HUDEP-2 (cell line): Measurements from ENCODE around the gene LTB.

ENCODE experiments used
- DNase-seq, 76 experiments: peaks; one replicate each; lab custom pipeline; 2025; ENCODE audit not compliant: unreplicated experiment in 76 of 76; lab: John Stamatoyannopoulos, UW

Gene LTB

DNA sequence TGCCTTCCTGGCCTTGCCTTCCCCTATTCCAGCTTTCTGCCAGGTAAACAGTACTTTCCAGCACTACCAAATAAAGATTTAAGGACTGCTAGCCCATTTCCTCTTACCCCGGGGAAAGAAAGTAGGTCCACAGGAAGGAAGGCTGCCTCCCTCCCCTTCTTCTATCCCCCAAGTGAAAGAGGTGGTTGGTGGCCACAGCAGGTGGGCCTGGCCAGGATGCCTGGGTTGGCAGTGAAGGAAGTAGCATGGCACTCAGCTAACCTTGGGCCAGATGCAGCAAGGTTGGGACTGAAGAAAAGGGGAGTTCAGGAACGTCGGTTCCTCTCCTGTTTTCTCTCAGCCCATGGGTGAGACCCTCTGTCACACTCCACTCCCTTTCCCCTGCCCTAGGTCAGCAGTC is 25.9 kb downstream of the LTB start:
- no peak for DNase-seq

DNA sequence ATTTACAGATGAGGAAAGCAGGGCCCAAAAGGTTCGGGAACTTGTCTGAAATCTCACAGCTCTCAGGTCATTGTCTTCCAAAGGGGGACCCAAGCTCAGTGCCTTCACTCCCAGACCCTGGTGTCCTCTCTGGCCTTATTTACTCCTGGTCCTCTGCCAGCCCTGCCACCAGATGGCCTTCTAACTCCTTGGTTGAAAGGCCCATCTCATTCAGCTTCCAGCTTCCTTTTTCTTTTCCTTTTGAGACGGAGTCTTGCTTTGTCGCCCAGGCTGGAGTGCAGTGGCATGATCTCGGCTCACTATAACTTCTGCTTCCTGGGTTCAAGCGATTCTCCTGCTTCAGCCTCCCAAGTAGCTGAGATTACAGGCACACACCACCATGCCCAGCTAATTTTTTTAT is 30.9 kb downstream of the LTB start:
- peak in 32 of 76 experiments; percentile 7 to 55 (median 34) for DNase-seq

DNA sequence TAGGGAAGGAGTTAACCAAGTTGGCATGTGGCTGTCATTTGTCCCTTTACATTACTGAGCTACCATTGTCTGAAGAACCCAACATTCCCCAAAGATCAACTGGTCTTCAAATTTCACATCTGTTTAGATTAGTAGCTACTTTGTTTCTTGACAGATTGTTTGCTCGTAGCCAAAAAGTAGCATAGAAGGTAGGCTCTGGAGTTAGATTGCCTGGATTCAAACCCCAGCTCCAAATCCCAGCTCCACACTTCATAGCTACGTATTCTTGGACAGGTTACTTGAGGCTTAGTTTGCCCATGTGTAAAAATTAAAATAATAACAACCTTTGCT is 33.7 kb downstream of the LTB start:
- DNase-seq: no peak

DNA sequence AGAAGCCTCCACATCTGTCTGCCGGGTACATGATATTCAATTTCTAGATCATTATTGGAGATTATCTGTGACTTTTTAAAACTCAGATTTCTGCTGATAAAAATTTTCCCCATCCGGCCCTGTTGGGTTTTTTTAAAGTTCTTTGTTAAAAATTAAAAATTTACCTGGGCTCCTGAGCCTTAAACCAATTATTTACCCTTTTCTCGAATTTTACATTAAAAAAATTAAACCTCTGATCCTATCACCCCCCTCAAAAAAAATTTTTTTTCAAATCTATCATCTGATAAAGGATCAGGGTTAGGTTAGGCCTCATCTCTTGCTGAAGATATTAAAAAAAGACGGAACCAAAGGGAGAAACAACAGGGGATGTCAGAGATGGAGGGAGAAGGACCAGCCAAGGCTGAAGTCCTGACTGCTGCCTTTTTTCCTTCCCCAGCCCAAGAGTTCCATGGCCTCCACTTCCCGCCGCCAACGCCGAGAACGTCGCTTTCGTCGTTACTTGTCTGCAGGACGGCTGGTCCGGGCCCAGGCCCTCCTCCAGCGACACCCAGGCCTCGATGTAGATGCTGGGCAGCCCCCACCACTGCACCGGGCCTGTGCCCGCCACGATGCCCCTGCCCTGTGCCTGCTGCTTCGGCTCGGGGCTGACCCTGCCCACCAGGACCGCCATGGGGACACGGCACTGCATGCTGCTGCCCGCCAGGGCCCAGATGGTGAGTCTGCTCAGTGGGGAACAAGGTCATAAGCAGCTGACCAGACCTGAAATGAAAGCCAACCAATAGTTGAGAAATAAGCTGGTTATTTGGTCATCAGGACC is 34.3 kb downstream of the LTB start:
- DNase-seq: no peak

DNA sequence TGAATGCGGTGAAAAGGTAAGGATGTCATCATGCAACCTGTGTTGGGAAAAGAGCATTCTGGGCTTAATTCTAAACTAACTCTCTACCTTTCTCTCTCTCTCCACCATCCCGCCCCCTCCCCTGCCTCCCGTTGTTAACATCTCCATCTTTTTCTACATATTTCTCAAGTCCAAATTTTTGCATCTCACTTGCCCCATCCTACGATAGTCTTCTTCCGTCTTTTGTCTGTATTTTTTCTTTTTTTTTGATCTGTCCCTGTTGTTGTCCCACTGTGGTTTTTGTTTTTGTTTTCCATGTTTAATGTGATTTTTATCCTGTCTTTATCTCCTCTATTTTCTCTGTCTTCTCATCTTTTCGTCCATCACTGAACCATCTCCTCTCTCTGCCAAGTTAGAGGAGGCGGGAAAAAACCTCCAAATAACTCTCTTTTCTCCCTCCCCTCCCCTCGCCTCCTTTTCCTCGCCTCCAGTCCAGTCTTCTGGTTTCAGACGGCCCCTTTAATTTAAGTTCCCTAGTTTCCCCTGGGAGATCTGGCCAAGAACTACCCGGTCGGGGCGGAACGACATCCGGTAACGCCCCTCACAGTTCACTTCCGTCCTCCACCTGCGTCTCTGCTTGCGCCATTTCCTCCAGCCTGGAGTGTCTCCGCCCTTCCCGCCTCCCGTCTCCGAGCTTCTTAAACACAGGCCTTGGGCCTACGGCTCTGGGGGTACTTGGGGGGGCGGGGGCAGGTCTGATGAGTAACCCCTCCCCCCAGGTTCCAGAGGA is 35.1 kb downstream of the LTB start, which contains the start of gene NFKBIL1:
Gene NFKBIL1 (plus strand): TSS at position 651 of the 769 bp plus-strand sequence. CDS start 87 bp downstream, at position 738.
- peak in 75 of 76 experiments; percentile 38 to 98 (median 94) for DNase-seq

DNA sequence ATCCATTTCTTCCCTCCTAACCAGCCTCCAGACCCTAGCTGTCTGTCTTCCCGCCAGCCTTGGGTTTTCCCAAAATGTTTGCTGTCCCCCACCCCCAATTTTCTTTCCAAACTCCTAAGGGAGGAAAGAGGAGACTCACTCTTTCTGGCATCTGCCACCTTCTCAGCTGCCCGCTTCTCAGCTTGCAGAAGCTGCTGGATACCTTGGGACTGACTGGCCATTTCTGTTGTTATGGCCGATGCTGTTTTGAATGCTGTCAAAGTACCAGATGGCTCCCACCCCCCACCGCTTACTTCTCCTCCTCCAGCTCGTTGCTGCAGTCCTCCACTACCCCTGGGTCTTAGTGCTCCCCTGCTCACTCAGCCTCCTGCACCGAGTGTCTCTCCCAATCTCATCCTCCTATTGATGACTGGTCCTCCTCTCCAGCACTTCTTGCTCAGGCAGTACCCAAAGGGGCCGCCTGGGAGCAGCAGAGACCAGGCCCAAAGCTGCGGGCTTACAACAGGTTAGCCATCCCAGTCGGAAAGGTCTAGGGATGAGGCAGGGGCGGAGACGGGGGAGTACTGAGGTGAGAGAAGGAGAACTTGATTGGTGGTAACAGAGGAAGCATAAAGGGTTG is 35.8 kb downstream of the LTB start, which contains the start of gene ATP6V1G2:
Gene ATP6V1G2 (minus strand): TSS at position 270 of the 619 bp plus-strand sequence. CDS start 49 bp downstream, at position 221.
- peak in 74 of 76 experiments; percentile 38 to 92 (median 80) for DNase-seq

DNA sequence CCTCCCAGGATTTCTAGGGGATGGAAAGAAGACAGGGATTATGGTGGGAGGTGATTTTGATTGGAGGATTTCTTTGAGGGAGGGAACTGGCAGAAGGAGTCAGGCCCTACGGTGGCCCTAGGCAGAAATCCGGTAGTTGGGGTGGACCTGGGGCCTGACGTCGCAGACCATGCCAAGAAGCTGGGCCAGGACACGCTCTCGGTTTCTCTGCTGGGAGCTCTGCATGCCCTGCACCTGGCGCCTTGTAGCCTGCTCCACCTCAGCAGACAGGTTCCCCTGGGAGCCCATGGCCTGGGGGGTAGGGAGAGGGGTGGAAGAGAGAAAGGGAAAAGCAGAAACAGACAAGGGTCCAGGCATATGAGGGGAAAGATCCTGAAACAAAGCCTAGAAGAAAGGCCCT is 36.9 kb downstream of the LTB start:
- DNase-seq: no peak

DNA sequence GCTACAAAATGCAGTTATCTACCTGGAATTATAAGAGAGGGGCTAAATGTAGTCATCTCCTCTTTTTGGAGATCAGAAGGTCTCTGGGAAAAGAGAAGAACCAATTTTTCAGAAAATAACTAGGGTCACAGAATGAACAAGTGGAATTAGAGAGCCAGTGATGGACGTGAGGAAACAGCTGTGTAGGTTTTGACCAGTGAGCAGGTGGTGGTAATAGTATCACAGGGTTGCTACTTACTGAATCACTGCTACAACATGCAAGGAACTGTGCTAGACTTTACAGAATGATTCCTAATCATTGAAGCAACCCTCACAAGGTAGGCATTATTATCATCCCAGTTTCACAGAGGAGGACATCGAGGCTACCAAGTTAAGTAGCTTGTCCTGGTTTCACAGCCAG is 37.5 kb downstream of the LTB start:
- no peak for DNase-seq

DNA sequence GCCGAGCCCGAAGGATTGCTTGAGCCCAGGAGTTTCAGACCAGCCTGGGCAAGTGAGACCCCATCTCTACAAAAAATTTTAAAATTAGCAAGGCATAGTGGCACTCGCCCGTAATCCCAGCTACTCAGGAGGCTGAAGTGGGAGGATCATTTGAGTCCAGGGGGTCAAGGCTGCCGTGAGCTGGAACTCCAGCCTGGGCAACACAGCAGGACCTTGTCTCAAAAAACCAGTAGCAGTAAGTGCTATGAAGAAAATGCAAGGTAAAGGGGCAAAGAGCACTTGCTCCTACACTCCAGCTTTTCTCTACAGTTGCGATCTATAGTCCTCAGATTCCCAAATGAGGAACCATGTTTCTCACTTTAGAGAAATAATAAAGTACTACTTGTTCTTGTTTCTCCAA is 38.6 kb downstream of the LTB start:
- no peak for DNase-seq

DNA sequence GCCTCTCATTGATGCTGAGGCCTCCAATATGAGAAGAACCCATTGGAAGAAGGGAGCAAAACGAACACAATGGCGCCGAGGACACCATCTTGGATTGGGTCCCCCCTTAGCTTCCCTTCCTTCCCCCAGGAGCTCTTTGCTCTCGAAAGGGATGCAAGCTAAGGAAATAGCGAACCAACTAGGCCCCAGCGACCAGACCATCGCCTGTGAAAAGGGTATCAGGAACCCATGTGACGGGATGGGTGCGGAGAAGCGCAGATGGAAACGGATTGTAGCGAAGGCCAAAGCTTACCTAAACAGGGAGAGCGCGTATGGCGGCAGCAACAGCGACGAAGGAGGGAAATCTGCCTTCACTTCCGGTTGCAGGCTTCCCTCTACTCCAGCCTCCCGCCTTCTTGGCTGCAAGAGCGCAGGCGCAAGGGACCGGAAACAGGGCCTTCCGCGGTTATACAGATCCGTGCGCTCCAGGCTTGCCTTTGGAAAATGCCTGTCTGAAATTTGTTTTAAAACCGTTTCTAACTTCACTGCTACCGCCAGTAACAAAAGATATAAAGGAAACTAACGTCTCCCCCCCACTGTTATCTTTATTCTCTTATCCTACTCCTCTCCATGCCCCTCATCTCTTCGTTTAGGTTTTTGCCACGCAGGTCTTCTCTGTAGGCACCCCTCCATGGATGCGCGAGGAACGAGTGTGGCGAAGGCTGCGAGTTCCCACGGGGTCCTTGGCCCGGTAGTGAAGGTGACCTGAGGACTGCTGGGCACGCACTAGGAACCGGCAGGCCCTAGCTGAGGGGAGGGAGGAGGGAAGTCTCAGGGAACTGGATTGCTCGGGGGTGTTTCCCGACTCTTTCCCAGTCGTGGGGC is 40.3 kb downstream of the LTB start, which contains the start of gene DDX39B:
Gene DDX39B (minus strand): TSS at position 346 of the 864 bp plus-strand sequence. CDS start 1,471 bp downstream, outside the sequence.
- peak; percentile 51 to 98 (median 95) for DNase-seq

DNA sequence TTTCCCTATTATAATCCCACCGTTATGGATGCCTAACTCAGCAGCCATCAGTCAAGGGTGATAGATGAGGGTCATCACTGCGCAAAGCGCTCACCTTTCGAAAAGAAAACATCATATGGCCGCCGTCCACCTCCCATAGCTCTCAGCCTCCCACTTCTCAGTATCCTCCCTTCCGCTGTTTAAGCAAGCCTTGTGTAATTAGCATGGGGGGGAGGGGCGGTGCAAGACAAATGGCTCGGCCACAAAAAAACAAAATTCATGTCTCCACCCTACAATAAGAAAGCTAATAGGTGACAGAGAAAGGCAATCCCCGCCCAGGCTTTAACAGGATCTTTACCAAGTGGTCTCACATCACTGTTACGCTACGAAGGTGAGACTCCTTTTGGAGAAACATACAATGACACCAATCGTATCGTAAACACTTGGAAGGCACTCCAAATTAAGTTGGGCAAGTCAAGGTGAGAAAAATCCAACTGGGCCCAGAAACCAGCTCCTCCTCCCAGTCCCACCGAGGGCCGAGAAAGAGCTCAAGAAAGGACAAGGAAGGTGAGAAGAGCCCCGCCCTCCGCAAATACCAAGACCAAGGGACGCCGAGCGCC is 41.1 kb downstream of the LTB start:
- peak in 51 of 76 experiments; percentile 24 to 77 (median 55) for DNase-seq

DNA sequence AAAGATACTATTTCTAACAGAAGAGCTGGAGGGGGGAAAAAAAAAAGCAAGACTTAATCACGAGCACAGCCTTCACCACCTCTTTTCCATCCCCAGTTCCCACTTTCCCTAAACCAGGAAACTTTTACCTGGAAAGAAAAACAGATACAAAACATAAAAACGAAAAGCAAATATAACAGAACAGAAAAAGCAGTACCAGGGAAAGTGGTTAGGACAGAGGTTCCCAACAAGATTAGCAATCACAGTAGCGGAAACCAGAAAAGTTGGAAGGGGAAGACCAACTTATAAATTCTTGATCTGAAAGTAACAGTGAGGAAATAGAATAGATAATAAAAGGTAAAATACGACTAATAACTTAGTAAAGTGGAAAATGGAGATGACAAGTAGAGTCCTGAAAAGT is 41.6 kb downstream of the LTB start:
- DNase-seq: no peak

DNA sequence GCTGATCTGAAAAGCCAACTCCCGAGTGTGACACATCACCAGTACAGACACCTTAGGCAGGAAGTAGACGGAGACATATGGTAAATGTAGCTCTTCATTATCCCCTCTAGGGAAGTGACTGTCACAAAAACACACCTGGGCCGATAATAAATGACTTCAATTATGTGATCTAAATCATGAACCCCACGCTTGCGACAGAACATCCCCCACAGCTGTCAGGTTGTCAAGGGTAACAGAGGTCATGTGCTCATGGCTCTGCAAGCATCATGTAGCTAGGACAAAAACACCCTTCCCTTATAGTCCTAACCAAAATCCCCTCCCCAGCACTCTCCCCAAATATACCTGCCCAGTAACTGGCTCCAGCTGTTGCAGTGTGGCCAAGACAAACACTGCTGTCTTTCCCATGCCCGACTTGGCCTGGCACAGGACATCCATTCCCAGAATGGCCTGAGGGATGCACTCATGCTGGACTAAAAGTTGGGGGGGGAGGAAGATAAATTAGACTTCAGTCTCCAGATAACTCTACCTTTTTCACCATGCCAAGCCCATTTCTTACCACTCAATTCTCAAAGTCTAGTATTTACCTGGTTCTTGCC is 43.3 kb downstream of the LTB start:
- no peak for DNase-seq

DNA sequence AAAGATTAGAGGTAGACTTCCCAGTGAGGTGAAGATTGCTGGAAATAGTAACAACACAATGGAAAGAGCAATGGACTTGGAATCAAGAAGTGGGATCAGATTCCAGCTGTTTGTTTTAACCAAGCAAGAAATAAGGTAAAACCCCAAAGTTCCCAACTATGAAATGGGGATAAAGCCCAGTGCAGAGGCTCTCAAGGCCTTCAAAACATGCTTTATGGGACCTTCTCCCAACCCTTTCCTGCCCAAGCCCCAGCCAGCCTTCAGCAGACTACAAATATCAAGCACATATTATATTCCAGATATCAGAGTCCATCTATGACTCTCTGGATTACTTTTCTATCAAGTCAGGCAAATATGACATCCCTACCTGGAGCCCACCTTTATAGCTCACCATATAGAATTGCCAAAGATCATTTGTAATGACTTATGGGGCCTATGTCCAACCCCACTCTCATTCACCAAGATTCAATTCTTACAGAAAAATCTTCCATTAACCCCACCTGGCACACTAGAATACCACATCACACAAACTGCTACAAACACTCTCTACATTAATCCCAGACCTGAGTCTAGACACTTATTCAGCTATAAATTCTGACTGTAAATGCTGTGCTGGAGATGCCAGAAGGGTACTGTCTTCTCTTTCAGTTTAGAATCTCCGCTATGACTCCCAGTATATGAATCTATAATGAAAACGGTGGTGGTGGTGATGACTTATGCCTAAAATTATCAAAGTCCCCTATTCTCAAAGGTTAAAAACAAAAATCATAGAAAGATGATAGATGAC is 46.5 kb downstream of the LTB start:
- DNase-seq: no peak

DNA sequence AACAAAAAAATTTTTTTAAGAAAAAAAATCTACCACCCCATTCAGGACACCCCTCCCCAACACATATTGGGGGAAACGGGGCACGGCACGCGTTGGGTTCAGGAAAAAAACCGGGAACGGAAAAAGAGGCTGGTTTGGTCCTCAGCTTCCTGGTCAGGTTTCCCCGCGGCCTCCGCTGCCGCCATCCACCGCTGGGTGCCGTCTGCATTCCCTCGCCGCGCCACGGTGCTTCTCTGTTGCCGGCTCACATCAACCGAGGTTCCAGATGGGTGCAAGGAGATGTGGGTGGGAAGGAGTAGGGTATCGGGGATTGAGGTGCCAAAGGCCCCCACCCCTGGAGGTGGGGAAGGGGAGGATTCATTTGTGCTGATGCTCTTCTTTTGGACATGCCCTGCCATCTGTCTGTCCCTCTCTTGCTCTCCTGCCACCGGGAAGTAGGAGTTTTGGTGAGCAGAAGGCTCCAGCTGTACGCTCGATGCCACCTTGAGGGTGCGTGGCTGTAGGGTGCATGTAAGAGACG is 47.6 kb downstream of the LTB start:
- DNase-seq: no peak

DNA sequence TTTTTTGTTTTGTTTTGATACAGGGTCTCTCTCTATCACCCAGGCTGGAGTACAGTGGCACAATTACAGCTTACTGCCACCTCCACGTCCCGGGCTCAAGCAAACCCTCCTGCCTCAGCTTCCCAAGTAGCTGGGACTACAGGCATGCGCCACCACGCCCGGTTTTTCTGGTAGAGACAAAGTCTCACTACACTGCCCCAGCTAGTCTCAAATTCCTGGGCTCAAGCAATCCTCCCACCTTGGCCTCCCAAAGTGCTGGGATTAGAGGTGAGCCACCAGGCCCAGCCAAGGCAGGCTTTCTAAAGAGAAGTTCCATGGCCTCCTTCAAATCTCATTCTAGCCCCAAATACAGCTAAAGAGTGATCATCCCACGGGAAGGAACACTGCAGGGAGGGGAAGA is 48.2 kb downstream of the LTB start:
- DNase-seq: no peak

DNA sequence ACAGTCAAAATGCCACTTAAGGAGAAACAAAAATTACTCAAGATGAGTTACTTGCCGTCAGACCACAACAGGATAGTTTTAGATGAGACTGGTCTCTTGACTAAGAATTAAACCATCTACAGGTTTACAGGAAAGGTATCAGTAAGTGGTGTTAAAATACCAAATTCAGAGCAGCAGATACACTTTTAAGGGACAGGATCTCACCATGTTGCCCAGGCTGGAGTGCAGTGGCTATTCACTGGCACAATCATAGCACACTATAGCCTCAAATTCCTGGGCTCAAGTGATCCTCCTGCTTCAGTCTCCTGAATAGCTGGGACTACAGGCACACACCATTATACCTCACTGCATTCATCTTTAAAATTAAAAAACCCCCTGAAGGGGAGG is 48.8 kb downstream of the LTB start:
- DNase-seq: no peak

DNA sequence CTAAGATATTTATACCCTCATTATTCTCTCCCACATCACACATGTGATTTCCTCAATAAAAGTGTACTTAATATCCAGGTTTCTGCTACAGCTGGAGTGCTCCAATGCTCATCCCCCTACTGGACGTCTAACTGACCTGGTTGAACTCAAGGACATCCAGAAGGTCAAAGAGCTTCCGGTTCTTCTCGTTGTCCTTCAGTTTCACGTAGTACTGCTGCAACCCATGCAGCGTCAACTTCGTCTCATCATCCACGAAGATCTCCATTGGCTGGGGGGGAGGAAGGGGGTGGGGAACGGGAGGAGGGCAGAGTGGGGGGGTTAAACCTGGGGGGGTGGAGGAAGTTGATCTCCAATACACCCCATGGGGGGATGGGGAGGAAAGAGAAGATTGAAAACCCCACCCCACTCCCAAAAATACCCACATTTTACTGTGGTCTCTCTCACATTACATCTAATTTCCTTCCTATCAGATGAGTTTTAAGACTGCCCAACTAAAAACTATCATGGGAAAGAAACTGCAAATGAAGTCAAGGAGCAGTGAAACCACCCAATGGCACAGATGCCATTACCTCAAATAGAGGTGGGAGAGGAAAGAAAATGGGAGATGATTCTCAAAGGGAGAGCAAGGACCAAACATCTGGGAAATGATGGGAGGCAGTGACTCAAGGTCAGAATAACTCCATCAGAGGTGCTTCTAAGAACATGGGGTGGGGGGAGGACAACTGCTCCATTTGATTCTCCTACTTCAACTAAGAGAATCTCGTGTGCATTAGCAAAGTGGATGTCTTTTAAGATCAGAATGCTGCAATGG is 49.4 kb downstream of the LTB start:
- DNase-seq: no peak
